GM19193 (cell line): ENCODE measurements around the gene MTMR12.

Experiments
- POLR2A ChIP-seq: IDR thresholded peaks from 4 replicates; pipeline ENCODE4 v1.6.1; 2011; ENCODE audit not compliant: insufficient read depth, insufficient read length; ENCODE audit errors: extremely low read depth

The MTMR12 gene

DNA sequence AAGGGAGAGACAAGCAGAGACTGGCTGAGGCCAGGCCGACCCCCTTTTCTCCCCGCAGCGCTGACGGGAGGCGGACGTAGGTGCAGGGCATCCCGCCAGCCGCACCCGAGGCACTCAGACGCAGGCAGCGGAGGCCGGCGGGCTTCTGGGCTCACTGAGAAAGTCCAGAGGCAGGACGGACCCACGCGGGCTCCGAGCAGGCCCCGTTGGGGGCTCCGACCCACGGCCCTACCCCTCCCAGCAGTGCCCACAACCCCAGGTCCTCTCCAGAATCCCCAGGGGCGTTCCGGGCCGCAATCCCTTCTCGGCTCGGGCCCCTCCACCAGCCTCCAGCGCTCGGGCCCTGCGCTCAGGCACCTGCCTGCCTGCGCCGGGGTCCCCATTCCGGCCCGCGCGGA, 543 bp downstream of the MTMR12 start:
- TF ChIP-seq POLR2A, result no peak

DNA sequence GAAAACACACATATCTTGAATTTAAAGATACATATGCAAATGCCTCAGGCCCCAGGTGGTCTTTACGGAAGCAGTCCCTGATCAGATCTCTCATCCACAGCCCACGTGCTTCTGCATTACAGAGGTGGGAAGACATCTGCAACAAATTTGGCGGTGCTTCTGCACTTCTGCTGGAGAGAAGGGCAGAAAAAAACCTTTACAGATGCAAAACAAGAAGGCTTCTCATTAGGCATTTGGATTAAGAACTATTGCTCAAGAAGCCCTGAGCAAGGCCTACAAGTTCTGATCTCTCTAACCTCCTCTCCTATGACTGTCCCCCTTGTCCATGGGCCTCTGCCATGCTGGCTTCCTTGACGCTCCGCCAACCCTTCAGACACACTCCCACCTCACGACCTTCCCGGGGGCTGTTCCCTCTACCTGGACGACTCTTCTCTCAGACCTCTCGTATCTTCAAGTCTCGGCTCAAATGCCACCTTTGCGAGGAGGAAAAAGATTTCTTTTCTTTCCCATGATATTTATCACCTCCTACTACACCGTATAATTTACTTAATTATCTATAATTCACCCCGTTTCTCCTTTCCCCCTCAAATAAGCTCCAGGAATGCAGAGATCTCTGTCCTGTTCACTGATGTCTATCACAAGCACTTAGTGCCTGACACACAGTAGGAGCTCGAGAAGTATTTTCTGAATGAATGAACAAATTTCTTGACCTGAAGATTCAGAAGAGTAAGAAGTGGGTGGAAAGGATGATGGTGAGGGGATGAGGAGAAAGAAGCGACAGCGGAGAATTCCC, 1.1 kb downstream of the MTMR12 start:
- no peak for TF ChIP-seq POLR2A

DNA sequence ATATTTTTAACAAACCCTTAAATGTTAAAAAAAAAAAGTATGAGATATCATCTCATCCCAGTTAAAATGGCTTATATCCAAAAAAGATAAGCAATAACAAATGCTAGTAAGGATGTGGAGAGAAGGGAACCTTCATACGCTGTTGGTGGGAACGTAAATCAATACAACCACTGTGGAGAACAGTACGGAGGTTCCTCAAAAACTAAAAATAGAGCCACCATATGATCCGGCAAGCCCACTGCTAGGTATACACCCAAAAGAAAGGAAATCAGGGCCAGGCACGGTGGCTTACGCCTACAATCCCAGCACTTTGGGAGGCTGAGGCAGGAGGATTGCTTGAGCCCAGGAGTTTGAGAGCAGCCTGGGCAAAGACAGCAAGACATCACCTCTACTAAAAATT, 3.0 kb downstream of the MTMR12 start:
- TF ChIP-seq POLR2A, result no peak

DNA sequence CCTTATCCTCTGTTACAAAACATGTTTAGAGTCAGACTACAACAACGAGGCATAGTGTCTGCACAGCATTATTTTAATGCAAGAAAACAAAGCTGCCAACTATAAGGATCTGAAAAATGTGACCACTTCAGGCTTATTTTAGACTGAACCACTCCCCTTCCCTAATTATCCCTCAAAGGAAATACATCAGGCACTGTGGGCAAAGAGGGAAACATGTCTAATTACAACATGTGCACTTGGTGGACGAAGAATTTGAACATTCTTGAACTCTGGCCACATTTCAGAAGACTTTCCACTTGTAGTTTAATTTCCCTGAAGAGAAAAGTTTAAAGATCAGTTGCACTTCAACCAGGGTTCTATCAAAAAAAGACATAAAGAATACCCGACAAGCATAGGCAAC, 3.8 kb downstream of the MTMR12 start:
- TF ChIP-seq POLR2A, result no peak

DNA sequence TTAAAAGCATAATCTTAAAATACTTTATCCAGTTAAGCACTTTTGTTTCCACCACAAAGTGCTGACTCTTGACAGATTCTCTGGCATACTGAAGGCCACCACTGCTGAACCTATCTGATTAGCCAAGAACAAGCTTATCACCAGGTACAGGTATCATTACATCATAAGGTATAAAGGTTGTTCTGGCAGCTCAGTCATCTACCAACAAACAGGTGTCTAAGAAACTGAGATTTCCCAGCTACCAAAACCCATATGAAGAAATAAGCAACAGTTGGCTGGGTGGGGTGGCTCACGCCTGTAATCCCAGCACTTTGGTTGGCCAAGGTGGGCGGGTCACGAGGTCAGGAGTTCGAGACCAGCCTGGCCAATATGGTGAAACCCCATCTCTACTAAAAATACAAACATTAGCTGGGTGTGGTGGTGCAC, 5.0 kb downstream of the MTMR12 start:
- TF ChIP-seq POLR2A, result no peak

DNA sequence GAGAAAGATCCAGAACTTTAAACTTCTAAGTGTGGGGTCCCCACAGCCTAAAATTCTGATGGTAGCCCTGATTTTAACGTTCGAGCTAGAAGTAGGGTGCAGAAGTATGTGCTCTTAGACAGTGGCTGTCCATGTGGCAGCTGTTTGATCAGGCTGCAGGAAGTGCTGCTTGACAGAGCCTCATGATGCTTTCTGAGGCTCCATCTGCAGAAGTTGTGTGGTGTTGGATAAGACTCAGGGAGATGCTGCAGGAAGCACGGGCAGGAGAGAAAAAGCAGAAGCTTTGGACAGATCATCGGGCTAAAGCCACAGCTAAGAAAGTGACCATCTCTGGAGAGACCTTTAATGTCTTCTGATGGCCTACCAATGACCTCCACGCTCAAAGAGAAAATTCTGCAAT, 8.1 kb downstream of the MTMR12 start:
- no peak for TF ChIP-seq POLR2A

DNA sequence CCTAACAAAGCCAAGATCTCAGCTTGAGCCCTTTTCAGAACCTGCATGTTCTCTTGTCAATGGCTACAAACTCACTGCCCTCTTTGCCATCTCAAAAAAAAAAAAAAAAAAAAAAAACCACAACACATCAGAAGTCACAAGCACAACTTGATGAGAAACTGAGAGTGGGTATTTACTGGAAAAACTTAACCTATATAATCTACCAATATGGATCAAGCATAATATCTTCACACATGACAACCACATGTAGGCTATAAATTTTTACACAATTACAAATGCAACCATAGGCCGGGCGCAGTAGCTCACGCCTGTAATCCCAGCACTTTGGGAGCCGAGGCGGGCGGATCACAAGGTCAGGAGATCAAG, 9.0 kb downstream of the MTMR12 start:
- TF ChIP-seq POLR2A, result no peak

DNA sequence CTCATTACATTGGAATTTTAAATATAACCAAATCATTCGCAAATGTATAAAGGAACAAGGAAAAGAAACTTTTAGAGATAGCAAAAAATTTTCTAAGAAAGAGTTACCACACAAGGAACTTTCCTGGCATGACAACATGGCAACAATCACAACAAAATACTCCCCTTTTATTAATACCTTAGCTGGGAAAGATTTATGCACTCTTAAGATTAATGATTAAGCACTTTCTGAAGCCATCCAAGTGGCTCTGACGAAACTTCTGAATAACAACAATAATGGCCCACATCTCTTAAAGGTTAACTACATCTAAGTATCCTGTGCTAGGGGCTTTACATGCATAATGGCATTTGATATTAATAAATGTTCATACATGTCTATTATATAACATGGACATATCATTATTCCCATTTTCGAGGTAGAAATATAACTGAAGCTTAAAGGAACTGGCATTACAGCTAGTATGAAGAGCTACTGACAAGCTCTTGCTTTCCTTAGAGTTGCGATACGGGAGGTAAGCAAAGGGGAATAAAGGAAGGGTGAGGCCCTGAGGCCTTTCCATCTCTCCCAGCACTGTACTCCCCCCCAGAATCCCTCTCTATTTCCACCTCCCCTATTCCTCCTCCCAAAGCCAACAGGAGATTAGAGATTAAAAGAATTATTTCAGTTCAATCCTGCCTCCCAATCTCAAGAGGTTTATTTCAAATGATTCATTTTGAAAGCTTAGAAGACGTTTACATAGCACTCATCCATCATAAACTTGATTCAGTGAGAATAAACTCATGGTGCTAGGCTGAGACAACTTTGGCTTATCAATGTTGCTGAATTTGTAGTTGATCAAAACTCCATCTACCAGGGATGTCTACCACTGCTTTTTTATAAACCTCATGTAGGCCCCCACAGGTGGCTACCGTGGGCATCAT, 9.6 kb downstream of the MTMR12 start:
- TF ChIP-seq POLR2A, result no peak

DNA sequence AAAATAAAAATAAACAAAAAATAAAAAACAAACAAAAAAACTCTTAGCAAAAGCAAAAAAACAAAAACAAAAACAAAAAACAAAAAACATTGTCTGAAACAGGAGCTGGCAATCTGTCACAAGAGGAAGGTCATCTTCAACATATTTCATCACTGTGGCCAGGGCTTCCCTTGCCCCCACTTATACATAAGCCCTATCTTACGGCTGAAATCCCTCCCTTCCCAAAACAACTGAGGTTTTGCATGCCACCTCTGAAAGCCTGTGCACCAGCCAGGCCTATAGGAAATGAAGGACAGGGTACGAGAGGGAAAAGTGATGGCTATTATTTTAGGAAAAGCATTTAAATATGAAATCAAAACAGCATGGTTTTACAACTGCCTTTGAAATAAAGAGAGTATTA, 10.8 kb downstream of the MTMR12 start:
- no peak for TF ChIP-seq POLR2A

DNA sequence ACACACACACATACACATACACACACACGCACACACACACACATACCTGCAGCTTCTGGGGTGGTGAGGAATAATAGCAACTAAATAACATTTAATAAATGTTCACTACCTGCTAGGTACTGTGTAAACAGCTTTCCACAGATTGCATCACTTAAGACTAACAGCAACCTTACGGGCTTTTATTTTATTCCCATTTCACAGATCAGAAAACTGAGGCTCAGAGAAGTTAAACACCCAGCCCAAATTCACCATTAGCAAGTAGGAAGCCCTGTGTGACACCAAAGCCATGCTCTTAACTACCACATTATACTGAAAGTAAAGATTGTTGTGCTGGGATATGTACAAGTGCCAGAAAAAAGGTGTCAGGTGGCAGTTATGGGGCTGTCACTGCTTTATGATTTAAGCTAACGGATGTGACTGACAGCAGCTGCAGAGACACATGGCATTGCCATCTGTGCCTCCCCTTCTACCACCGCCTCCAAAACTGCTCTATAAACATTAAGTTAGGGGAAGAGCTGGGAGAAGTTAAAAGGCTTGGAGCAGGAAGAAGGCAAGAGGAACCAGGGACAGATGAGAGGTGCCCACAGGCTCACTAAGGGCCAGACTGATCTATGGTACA, 13.6 kb downstream of the MTMR12 start:
- TF ChIP-seq POLR2A, result no peak

DNA sequence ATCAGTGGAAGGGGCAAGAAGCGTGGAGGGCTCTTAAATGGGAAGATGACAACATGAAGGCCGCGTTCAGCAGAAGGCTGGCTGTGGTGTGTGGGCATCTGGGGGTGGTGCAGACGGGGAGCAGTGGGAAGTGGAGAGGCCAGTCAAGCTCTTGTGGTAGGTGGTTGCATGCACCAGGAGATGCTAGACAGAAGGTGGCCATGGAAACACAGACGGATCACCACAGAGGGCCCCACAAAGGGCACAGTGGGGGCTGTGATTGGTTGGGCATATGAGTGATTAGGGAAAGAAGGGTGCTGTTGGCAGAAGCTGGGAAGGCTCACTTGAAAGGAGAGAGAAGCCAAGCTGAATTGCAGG, 14.7 kb downstream of the MTMR12 start:
- TF ChIP-seq POLR2A, result no peak

DNA sequence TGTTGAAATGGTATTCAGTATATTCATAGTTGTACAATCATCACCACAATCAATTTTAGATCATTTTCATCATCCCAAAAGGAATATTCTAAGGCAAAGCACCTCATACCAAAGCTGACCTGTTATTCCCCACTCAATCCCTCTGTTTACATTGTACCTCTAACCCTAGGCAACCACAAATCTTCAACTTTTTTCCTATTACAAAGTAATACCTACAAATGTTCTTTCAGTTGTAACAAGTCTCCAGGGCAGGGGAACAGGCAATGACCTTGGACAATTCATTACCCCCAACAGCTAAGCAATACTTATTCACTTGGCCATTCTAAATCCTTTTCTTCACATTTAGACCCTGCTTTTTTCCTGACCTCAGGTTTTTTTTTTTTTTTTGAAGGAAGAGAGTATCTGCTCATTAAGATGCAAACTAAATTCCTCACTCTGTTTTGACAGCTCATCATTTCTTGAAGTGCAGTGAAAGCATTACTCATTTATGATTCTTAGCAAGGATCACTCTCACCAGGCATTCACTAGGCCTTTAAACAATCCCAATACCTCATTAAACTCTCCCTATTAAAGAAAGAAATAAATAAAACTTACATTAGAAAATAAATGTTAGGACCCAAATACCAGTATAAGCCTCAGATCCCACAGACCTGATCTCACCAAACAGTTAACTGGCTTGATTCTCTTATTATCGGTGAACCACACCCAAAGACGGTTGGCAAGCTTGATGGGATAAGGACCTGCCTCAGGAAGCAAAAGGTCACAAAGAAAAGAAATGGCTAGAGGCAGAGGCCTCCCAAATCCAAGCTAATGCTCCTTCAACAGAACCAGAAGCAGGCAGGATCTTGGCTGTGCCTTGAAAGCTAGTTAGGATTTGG, 15.3 kb downstream of the MTMR12 start:
- TF ChIP-seq POLR2A, result no peak

DNA sequence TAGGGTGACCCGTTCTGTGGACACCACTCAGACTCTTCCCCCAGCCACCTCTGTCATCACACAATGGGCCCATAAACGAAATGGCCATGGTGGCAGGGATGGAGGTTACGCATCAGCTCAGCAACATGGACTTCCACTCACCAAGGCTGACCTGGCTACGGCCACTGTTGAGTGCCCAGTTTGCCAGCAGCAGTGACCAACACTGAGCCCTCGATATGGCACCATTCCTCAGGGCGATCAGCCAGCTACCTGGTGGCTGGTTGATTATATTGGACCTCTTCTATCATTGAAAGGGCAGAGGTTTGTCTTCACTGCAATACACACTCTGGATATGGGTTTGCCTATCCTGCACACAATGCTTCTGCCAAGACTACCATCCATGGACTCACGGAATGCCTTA, 21.1 kb downstream of the MTMR12 start:
- no peak for TF ChIP-seq POLR2A

DNA sequence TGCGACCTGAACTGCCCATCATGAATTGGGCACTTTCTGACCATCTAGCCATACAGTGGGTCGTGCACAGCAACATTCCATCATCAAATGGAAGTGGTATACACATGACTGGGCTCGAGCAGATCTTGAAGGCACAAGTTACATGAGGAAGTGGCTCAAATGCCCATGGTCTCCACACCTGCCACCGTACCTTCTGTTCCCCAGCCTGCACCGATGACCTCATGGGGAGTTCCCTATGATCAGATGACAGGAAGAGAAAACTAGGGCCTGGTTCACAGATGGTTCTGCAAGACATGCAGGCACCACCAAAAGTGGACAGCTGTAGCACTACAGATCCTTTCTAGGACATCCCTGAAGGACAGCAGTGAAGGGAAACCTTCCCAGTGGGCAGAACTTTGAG, 21.8 kb downstream of the MTMR12 start:
- no peak for TF ChIP-seq POLR2A
